ENCODE measurements around the gene METTL9. TPM values are rescaled to one million over a fixed set of nuclear protein-coding genes. Genes with fewer than 3 reads are reported as not detected.
A peak's percentile ranks its signal among the peaks of the same experiment; 100 is the strongest.

METTL9 gene
- total and polyA plus RNA-seq, 2 of the 13 experiments (the other 11 are each of a cell fraction or from before 2014, with no cell fraction given), result 123 to 204 TPM

DNA sequence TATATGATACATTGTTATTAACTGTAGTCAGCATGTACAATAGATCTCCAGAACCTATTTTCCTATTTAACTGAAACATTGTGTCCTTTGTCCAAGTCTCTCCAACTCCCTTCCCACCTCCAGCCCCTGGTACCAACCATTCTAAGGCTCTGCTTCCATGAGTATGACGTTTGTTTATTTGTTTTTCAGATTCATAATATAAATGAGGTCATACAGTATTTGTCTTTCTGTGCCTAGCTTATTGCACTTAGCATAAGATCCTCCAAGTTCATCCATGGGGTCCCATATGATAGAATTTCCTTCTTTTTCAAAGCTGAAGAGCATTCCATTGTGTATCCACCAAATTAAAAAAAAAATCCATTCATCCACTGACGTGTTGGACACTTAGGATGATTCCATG is 103.8 kb downstream of the METTL9 start:
- TF ChIP-seq MXI1 (IDR thresholded peaks at IDR 0.05; ENCODE audit: borderline replicate concordance, low read depth, low read length) (no peak), ZNF256 (CRISPR knock-in tag; conservative IDR thresholded peaks at IDR 0.05) (no peak), TBP (CRISPR knock-in tag; IDR thresholded peaks at IDR 0.05) (no peak), SMAD3 (CRISPR knock-in tag; IDR thresholded peaks at IDR 0.05) (no peak), ISL2 (CRISPR knock-in tag; IDR thresholded peaks at IDR 0.05) (no peak), ZNF282 (IDR thresholded peaks at IDR 0.05; ENCODE audit: partially characterized antibody) (no peak), RXRA (CRISPR knock-in tag; IDR thresholded peaks at IDR 0.05) (no peak), ATF7 (IDR thresholded peaks at IDR 0.05) (peak; percentile 78), ATF7 (CRISPR knock-in tag; IDR thresholded peaks at IDR 0.05) (no peak), GATAD1 (CRISPR knock-in tag; IDR thresholded peaks at IDR 0.05) (no peak), CREB1 (IDR thresholded peaks at IDR 0.05) (peak; percentile 44; the same call in 1 of the 2 replicates), CREB1 (CRISPR knock-in tag; IDR thresholded peaks at IDR 0.05) (no peak), SRY (CRISPR knock-in tag; IDR thresholded peaks at IDR 0.05) (no peak), GZF1 (CRISPR knock-in tag; IDR thresholded peaks at IDR 0.05) (no peak), KLF6 (CRISPR knock-in tag; IDR thresholded peaks at IDR 0.05) (no peak), ZNF674 (CRISPR knock-in tag; IDR thresholded peaks at IDR 0.05; ENCODE audit: low read depth) (no peak)
- TF ChIP-seq, protein P1, sequence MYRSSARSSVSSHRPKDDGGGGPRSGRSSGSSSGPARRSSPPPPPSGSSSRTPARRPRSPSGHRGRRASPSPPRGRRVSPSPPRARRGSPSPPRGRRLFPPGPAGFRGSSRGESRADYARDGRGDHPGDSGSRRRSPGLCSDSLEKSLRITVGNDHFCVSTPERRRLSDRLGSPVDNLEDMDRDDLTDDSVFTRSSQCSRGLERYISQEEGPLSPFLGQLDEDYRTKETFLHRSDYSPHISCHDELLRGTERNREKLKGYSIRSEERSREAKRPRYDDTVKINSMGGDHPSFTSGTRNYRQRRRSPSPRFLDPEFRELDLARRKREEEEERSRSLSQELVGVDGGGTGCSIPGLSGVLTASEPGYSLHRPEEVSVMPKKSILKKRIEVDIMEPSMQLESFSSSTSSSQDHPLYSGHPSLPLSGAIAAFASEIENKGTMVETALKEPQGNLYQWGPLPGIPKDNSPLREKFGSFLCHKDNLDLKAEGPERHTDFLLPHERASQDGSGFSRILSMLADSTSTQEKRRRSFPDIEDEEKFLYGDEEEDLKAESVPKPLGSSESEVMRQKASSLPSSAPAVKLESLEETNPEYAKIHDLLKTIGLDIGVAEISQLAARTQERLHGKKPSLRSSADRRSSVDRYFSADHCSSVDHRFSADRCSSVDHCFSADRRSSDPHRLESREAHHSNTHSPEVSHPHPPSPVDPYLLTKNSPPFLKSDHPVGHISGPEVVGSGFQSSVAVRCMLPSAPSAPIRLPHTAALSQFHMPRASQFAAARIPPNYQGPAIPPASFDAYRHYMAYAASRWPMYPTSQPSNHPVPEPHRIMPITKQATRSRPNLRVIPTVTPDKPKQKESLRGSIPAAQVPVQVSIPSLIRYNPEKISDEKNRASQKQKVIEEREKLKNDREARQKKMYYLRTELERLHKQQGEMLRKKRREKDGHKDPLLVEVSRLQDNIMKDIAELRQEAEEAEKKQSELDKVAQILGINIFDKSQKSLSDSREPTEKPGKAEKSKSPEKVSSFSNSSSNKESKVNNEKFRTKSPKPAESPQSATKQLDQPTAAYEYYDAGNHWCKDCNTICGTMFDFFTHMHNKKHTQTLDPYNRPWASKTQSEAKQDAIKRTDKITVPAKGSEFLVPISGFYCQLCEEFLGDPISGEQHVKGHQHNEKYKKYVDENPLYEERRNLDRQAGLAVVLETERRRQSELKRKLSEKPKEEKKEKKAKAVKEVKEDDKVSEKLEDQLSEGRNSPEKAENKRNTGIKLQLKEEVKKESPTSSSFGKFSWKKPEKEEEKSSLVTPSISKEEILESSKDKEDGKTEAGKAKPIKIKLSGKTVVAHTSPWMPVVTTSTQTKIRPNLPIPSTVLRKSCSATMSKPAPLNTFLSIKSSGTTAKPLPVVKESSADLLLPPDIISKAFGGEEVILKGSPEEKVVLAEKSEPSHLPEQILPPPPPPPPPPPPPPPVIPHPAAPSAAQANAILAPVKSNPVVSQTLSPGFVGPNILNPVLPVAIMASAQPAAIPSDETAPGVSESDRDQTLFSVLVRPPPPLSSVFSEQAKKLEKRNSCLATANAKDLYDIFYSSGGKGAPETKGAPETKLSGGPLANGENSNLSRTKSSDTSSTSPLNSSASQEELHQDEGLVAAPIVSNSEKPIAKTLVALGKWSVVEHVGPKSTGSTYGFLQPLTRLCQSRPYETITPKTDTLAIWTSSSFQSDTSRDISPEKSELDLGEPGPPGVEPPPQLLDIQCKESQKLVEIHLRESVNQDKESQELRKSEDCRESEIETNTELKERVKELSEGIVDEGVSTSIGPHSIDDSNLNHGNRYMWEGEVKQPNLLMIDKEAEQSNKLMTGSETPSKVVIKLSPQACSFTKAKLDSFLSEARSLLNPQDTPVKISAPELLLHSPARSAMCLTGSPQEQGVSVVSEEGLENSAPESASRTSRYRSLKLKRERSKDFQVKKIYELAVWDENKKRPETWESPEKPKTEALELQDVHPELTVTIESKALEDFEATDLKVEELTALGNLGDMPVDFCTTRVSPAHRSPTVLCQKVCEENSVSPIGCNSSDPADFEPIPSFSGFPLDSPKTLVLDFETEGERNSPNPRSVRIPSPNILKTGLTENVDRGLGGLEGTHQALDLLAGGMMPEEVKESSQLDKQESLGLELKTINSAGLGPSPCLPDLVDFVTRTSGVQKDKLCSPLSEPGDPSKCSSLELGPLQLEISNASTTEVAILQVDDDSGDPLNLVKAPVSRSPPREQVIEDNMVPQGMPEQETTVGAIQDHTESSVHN (CRISPR knock-in tag; IDR thresholded peaks at IDR 0.05), result no peak
- no peak overlapping the region for H3K4me3 ChIP-seq (replicated peaks in 1 of 3; ENCODE audit: insufficient read depth in 1 of 3, low read depth in 2 of 3, low read length in 3 of 3)
- no peaks in the 10 kb centered on the region for H4K20me1 ChIP-seq (ENCODE audit: insufficient read depth, low read length)
- ATAC-seq (no peak), DNase-seq (ENCODE audit: low spot score) (no peak), FAIRE-seq (peak; percentile 26)
- H3K27ac ChIP-seq (ENCODE audit: extremely low read length, insufficient read depth, low read length), result no peak overlapping the region
- H2AFZ ChIP-seq (ENCODE audit: low read length), result no peak overlapping the region
- H3K27me3 ChIP-seq (ENCODE audit: control insufficient read depth in 1 of 2, insufficient read depth in 2 of 2, low read length in 2 of 2), result peaks cover under 1 to 25% of the 10 kb centered on the region in 2 experiments; a peak in 4 of 5 replicates
- intact Hi-C loops (cut with micrococcal nuclease; ENCODE audit: unreplicated experiment) (no loop called here), in situ Hi-C loops (cut with HindIII; ENCODE audit: extremely low pct_ligation_motif_present, low pct_unique_long_range_greater_than_20kb) (no loop called here)
- no peaks in the 10 kb centered on the region for H3K4me1 ChIP-seq (ENCODE audit: insufficient read depth, low read length)
- no TSS peak for BruUV-seq (replicated peaks)
- H3K9me3 ChIP-seq (ENCODE audit: low read length), result no peaks in the 10 kb centered on the region
- no peak overlapping the region for H3K9ac ChIP-seq (ENCODE audit: insufficient read depth, low read depth, low read length)
- no peaks in the 10 kb centered on the region for H3K79me2 ChIP-seq (ENCODE audit: insufficient read depth, low read length)
- no peak overlapping the region for H3K4me2 ChIP-seq (ENCODE audit: low read depth, low read length)
- CTCF ChIA-PET (ENCODE audit: low intra/inter-chr PET ratio, low total read pairs), result no interaction called here
- WGBS (ENCODE audit: low lambda C conversion rate), result 19% methylated on average over 2 of the region's 2 CpGs
- POLR2A ChIA-PET, result no interaction called here
- no peaks in the 10 kb centered on the region for H3K36me3 ChIP-seq (replicated peaks in 1 of 2; ENCODE audit: control insufficient read depth in 1 of 2, insufficient read depth in 2 of 2, low read length in 2 of 2)

Measured in HepG2 (cell line).